GM10266 (cell line): ENCODE measurements around the gene CD151.
A peak's percentile ranks its signal among the peaks of the same experiment; 100 is the strongest.

ENCODE experiments used
- DNase-seq: peaks from one replicate; pipeline ENCODE4 v3.0.0; 2012; ENCODE audit errors: extremely low spot score
- CTCF ChIP-seq: IDR thresholded peaks from 2 replicates; pipeline ENCODE4 v1.5.1; 2012; ENCODE audit warnings: mild to moderate bottlenecking, low read depth; ENCODE audit not compliant: control insufficient read depth, insufficient read depth; ENCODE audit errors: missing control alignments

Gene CD151

DNA sequence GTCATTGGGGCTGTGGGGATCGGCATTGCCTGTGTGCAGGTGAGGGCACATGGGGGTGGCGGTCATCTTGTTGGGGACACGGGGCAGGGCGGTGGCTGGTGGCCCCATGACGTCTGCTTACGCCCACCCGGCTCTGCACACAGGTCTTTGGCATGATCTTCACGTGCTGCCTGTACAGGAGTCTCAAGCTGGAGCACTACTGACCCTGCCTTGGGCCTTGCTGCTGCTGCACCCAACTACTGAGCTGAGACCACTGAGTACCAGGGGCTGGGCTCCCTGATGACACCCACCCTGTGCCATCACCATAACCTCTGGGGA lies 5.2 kb downstream of the CD151 start:
- no peak for TF ChIP-seq CTCF
- DNase-seq, result no peak

DNA sequence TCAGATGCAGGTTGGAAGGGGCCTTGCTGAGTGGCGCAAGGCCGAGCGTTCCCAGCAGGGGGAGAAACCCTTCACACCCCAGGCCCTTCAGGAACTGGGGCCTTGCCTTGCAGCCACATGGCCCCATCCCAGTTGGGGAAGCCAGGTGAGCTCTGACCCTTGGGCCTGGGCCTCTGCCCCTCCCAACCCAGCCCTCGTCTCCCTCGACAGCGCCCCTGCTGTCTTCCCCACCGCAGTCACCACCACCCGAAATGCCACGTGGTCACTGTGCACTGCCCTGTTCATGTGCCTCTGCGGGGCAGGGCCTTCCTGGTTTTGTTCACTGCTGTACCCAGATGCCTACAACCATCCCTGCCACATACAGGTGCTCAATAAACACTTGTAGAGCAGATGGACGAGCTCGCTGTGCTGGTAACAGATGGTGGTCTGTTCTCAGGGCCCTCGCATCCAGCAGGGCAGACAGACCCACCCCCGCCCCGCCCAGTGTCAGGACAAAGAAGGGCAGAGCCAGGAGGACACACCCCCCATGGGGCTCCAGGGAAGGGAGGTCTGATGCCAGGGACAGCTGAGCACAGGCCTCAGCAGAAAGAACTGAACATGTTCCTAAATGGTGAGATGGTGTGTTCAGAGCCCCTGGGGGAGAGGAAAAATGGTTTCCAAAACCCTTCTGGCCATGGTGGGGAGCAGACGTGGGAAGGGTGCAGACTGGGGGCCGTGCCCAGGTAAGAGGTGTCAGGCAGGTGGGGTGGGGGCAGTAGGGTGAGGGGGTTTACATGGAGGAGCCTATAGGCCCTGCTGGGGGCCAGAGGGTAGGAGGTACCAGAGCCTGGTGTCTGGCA lies 5.9 kb downstream of the CD151 start:
- TF ChIP-seq CTCF, result no peak
- no peak for DNase-seq

DNA sequence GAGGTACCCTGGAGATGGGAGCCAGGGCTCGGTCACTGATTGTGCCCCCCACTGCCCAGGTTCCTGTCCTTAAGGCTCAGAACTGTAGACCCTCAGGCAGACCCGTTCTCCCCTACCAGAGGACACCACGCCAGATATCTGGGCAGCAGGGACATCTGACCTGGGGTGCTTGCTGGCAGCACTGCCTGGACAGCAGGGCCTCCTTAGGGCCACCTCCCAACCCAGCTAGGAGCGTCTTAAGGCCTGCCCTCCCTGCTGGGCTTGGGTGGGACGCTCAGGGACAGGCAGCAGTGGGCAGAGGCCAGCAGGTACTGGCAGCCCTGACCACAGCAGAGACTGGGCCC lies 6.5 kb downstream of the CD151 start:
- TF ChIP-seq CTCF, result no peak
- DNase-seq, result no peak

DNA sequence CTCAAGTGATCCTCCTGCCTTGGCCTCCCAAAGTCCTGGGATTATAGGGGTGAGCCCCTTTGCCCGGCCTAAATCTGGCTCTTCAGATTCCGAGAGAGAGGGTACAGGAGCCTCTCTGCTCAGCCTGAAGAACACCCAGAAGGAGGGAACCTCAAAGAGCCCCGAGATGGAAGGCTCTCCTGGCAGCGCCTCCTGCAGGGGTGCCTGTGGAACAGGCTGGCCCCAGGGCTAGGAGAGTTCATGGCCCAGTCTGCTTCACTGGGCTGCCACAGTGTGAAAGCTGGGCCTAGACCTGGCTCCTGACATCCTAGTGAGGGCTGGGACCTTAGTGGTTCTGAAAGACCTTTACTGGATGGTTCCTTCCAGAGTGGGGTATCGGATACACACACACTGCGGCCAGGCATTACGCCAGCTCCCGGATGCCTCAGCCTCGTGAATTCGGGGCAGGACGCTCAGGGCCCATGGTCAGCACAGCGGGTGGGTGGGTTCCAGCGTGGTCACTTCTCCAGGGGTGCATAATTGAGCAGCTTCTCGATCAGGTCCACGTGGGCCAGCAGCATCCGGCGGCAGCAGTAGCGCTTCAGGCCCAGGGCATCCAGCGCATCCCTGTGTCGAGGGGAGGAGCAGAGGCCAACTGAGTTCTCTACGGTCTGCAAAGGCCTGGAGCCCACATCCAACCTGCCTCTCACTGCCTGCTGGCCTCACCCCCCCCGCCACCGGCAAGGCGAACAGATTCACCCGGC lies 7.3 kb downstream of the CD151 start:
- TF ChIP-seq CTCF, result peak; percentile 37
- no peak for DNase-seq

GRCh38 chr11:841981-842369 lies 9.2 kb downstream of the CD151 start:
- TF ChIP-seq CTCF, result no peak
- DNase-seq, result no peak

DNA sequence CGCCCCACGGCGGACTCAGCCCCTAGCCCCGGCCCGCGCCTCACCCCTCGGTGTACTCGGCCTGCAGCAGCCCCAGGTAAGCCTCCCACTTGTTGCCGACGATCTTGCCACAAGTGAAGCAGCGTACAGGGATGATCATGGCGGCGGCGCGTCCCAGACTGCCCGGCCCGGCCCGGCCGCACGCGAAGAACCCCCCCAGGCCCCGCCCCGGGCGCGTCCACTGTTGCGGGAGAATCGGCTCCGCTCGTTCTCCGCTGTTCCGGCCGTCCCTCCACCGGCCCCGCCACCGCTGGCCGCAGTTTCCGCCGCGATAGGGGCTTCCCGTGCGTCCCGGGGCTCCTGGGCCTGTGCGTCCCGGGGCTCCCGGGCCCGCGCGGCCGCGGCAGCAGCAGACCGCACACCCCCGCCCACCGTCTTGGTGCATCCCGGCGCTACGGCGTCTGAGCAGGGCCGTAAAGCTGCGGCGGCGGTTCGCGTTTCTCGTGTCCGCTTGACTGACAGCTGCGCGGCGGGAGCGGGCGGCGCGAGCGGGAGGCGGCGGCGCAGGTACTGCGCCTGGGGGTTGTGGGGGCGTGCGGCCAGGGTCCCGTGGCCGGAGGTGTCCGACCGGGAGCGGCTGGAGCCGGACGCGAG lies 9.7 kb downstream of the CD151 start, which contains the start of the genes POLR2L and TSPAN4:
Gene POLR2L, minus strand, starts transcription at position 160 of the 633 bp plus-strand sequence. Its CDS starts 21 bp downstream, at position 139.
Gene TSPAN4, plus strand, starts transcription at position 483 of the 633 bp plus-strand sequence. CDS start 7,453 bp downstream, outside the sequence.
- peak; percentile 98 for DNase-seq
- no peak for TF ChIP-seq CTCF
